GM18873 (cell line): ENCODE results near the gene N4BP2L2.

Source experiments
- ATAC-seq: cut with Tn5 transposase; IDR thresholded peaks from one replicate; pipeline ENCODE4 v1.9.1; 2021; ENCODE audit warnings: mild to moderate bottlenecking, moderate library complexity, moderate number of reproducible peaks; ENCODE audit not compliant: unreplicated experiment, low FRiP score

Gene N4BP2L2

GRCh38 chr13:32472194-32472621 lies 66.4 kb downstream of the N4BP2L2 start:
- ATAC-seq: peak; percentile 69

DNA sequence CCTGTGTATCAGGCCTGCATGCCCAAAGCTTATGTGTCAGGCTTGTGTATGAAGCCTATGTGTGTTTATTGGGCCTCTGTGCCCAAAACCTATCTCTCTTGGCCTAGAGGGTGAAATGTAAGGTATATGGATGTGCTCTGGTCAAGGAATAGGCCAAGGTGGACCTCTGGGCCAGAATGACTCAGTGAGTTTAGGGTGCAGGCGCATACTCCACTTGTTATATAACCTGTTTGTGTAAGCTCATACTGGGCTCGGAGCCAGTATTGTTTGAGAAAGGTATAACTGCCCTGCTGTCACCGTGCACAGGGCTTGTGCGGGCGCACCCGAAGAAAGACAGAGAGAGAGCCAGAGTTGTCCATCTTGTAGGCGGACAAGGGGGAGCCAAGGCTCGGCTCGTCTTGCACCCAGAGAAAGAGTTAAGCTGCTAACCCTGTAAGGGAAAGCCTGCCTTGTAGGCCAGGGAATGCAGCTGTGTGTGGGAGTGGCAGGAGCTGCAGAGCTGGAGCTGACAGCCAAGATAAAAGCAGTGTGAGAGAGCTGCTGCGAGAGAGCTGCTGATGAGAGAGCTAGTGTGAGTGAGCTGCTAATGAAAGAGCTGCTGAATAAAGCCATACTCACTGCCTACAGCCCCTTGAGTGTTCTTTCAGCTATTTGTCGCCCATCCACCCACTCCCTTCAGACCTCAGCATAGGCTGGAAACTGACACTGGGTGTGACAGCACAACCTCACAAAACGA lies 67.2 kb downstream of the N4BP2L2 start:
- no peak for ATAC-seq

GRCh38 chr13:32468502-32469142 lies 70.0 kb downstream of the N4BP2L2 start:
- ATAC-seq: no peak

GRCh38 chr13:32456591-32456990 lies 82.0 kb downstream of the N4BP2L2 start:
- ATAC-seq: no peak

DNA sequence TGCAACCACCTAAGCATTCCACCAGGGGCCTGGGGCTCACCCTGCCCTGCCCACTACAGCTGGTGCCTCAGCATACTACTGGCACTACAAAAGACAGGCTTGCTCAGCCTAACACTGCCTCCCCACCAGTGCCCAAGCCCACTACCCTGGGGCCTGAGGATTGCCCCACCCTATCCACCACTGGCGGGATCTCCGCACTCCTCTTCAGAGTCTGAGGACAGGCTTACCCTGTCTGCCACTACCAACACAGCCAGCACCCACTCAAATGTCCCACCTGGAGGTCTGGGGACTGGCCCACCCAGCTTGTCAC lies 83.0 kb downstream of the N4BP2L2 start:
- no peak for ATAC-seq

- ATAC-seq: no peak
These were observed 83.6 kb downstream of the N4BP2L2 start for GRCh38 chr13:32454886-32455593.

DNA sequence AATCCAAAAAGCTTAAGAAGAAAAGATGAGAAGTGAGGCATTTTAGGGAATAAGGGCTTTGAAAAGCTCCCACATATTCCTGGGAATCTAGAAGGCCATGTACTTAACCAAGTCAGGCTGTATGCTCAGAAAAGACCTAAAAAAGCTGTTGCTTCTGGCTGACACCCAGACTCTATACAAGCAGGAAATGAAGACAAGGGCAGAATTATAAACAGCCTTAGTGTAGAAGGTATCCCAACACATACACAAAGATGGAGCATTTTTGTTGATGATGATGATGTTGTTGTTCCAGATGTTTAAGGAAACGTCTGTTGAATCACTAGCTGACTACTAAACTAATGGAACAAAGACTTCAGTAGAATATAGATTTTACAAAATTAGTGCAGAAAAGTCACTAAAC lies 84.6 kb downstream of the N4BP2L2 start:
- ATAC-seq: no peak

GRCh38 chr13:32448972-32449371 lies 89.6 kb downstream of the N4BP2L2 start:
- no peak for ATAC-seq

GRCh38 chr13:32447894-32448623 lies 90.5 kb downstream of the N4BP2L2 start:
- ATAC-seq: no peak

GRCh38 chr13:32446773-32447465 lies 91.7 kb downstream of the N4BP2L2 start:
- ATAC-seq: no peak

- ATAC-seq: no peak
These were observed 92.4 kb downstream of the N4BP2L2 start for GRCh38 chr13:32446220-32446619.

- ATAC-seq: no peak
These were observed 93.1 kb downstream of the N4BP2L2 start for GRCh38 chr13:32445461-32445860.

GRCh38 chr13:32443111-32443510 lies 95.5 kb downstream of the N4BP2L2 start:
- no peak for ATAC-seq

DNA sequence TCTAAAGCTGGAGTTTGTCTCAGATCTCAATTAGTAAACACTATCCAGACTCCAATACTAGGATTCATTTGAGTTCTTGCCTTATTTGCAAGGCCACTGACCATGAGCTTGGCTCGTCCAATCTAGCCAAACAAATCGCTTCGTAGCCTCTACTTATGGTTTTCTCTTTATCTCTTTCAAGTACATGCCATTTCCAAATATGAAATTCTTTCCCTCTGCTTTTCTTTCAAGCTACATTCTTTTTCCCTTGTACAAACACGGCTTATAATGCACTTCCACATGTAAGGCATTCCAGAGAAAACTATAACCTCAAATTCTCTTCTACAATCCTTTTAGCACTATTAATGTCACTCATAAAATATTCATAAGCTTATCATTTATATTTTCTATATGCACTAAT lies 99.7 kb downstream of the N4BP2L2 start:
- ATAC-seq: no peak

DNA sequence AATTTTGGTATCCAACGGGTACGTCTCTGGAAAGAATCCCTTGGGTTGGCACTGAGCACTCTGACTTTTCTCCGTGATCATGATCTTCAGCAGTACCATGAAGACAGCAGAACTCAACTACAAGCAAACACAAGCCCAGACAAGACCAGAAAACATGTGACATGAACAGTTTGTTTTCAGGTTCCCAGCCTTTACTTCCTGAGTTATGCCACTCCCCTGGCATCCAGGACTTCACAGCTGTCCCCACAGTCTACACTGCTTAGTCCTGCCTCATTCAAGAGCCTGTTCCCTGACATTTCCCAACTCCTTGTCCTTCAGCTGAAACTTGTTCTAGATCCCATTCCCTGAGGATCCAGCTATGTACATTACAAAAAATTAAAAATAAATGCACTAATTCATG lies 105.7 kb downstream of the N4BP2L2 start:
- ATAC-seq: no peak

GRCh38 chr13:32431361-32431760 lies 107.2 kb downstream of the N4BP2L2 start:
- ATAC-seq: no peak

DNA sequence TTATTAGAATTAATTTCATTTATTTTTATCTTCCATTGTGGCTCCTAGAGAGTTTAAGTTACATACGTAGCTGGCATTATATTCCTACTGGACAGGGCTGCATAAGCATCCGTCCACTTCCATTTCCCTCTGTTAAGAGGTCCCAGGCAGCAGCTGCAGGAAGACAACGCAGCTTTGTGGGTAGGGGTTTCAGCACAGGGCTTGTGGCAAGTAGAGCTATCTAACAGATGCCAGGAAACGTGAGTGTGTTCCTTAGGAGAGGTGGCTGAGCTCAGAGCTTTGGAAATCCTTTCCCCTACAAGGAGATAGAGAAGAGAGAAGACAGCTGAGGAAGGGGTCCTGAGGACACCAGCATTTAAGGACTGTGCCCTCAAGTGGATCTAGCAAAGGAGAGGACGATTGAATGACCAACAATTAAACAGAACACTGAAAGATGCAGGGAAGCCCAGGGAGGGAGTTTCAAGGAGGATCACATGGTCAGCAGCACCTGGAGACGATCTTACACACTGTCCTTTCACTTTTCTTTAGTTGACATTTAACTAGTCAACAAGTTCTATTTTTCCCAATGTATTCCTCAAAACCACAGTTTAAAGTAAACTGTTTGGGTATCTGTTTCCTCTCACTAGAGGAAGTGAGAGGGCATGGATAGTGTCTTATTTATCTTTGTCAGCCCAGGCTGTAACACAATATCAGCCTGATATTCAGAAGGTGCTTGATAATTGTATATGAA lies 108.4 kb downstream of the N4BP2L2 start:
- ATAC-seq: no peak

DNA sequence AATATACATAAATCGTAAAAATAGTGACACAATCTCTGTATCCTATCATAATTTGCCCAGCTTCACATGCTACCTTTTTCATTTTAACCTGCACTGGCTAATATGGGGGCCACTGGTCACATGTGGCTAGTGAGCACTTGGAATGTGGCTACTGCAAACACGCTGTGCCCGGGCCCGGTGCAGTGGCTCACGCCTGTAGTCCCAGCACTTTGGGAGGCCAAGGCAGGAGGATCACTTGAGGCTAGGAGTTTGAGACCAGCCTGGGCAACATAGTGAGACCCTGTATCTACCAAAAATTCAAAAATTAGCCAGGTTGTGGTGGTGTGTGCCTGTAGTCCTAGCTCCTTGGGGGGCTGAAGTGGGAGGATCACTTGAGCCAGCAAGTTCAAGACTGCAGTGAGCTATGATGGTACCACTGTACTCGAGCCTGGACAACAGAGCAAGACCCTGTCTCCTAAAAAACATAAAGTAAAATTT lies 109.1 kb downstream of the N4BP2L2 start:
- no peak for ATAC-seq

- no peak for ATAC-seq
These were observed 109.8 kb downstream of the N4BP2L2 start for GRCh38 chr13:32428581-32429432.
